CD4-positive, alpha-beta T cell treated with Interleukin-21 for 1 hour (primary cell): ENCODE measurements around the gene CARD9.
"Not testable (repeated sequence)": the region's sequence is repeated elsewhere in the genome, so short reads cannot be mapped to it uniquely, and the experiment has no call there.

Source experiments
- DNase-seq: peaks from one replicate; pipeline ENCODE4 v3.0.0-alpha.2; 2020

The CARD9 gene

DNA sequence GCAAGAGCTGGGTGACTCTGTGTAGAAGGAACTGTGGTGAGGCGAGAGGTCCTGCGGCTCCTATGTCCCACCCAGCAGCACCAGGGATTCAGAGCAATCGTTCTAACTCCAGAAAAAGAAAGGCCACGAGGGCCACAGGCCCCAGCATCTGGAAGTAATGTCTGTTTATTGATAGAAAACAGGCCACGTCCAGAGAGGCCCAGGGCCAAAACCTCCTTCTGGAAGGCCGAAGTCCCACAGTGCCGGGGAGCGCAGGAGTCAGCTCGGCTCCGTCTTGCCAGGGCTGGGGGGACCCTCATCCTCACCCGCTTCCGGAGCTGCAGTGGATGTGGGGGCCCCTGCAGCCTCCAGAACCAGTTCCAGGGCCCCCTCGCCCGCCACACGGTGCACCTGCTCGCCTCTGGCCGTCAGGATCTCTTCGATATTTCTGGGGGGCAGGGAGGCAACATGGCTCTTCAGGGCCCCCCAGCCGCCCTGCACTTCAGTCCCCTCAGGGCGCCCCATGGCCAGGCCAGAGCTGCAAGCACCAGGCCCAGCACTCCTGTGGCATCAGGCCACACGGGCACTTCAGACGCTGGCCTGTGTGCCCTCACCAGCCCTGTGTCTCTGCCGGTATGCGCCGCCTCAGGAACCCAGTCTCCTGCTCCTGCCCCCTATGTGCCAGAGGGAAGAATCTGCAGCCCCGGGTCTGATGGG lies 11.6 kb downstream of the CARD9 start:
- no peak for DNase-seq

DNA sequence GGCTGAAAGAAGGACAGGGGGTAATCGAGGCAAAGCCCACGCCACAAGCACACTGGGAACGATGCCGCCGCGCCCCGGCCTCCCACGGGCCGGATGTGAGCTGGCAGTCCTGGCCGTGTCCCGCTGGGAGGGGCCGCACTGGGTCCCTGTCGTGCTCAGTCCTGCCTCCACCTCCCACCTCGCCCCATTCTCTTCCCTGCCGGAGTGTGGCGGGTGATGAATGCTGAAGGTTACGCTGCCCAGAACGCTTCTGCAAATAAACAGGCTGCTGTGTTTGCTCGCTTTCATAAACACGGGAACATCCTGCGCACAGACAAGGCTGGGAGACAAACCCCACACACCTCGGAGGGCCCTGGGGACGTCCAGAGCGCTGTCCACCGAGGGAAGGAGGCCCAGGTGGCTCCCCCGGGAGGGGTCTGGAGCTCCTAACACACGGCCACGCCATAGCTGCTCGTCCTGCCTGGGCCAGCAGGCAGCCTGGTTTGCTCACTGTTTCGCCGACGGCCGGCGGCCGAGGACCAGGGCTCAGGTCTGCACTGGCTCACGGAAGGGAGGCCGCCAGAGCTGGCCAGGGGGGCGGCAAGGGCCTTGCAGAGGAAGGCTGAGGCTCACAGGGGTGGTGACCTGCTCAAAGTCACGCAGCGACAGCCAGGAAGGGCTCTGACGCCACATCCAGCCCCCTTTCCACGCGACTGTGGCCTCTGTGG lies 12.3 kb downstream of the CARD9 start:
- DNase-seq: no peak

- DNase-seq: no peak
Measured at GRCh38 chr9:136359774-136360718, 13.4 kb downstream of the CARD9 start.

GRCh38 chr9:136358888-136359287 lies 14.6 kb downstream of the CARD9 start:
- no peak for DNase-seq

DNA sequence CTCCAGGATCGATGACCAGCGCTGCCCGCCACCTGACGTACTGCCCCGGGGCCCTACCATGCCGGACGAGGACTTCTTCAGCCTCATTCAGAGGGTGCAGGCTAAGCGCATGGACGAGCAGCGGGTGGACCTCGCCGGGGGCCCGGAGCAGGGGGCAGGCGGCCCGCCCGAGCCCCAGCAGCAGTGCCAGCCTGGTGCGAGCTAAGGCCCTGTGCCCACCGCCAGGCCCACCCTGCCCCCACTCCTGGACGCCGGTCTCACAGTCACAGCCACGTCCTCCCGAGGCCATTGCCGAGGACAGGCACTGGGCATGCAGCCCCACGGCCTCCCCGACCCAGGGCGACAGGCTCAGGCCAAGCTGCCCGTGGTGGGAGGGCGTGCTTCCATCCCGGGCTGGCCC lies 15.5 kb downstream of the CARD9 start:
- no peak for DNase-seq

GRCh38 chr9:136357202-136357725 lies 16.2 kb downstream of the CARD9 start:
- DNase-seq: no peak

GRCh38 chr9:136355616-136356557 lies 17.6 kb downstream of the CARD9 start:
- no peak for DNase-seq

DNA sequence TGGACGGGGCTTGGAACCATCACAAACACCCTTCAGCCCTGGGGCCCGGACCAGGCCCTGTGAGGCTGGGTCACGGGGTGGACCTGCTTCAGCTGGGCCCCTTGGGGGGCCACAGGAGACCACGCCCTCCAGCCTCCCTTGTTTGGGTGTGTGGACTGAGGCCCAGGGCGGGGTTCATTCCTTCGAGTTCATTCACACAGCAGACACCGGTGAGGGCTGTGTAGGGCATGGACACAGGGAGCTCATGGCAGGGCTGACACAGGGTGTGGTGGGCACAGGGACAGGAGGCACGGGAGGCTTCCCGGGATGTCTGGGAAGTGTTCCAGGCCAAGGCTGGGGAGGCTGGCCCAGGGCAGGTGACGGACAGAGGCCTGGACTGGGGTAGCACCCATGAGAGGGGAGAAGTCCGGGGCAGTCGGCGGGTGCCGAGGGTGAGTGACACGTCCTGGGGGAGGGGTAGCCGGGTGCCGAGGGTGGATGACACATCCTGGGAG lies 18.8 kb downstream of the CARD9 start:
- no peak for DNase-seq

DNA sequence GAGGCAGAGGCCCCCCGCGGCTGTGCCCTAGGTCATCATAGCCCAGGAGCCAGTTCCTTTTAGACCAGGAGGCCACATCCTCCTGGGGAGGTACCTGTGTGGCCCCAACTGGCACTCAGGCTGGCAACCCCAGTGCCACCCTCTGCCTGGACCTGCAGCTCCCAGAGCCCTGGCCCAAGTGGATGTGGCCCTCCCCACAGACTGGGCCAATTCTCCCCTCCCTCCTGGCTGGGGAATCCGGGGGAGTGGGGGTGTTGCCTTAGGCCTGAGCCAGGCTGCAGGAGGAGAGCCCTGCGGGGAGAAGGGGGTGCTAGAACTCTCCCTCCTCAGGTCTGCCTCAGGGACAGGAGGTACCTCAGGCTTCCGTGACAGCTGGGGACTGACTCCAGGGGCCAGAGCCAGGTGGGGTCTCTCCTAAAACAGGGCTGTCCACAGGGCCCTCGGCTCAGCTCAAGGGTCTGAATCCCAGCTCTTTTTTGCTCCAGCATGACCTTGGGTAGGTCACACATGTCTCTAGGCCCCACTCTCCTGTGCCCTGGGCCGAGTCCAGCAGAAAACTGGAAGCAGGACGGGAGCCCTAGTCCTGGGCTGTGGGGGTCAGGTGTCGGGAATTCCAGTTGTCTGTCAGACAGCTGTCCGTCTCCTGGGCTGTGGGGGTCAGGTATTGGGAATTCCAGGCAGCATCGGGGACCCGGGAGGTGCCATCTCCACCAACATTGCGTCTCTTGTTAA lies 19.5 kb downstream of the CARD9 start:
- no peak for DNase-seq

- DNase-seq: no peak
Measured at GRCh38 chr9:136353088-136353487, 20.4 kb downstream of the CARD9 start.

- DNase-seq: no peak
Measured at GRCh38 chr9:136352682-136353081, 20.8 kb downstream of the CARD9 start.

DNA sequence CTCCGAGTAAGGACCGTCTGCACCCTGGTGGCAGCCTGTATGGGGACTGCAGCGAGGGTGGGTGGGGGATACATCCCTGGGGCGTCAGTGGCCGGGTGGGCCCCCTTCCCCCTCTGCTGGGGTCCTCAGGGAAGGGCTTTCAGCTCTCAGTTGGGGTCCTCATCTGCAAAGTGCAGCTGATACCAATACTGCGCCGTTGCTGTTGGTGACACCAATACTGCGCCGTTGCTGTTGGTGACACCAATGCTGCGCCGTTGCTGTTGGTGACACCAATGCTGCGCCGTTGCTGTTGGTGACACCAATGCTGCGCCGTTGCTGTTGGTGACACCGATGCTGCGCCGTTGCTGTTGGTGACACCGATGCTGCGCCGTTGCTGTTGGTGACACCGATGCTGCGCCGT lies 21.6 kb downstream of the CARD9 start:
- not testable (repeated sequence) for DNase-seq

GRCh38 chr9:136351252-136351800 lies 22.1 kb downstream of the CARD9 start:
- no peak for DNase-seq

- DNase-seq: no peak
Measured at GRCh38 chr9:136349546-136349945, 23.9 kb downstream of the CARD9 start.

DNA sequence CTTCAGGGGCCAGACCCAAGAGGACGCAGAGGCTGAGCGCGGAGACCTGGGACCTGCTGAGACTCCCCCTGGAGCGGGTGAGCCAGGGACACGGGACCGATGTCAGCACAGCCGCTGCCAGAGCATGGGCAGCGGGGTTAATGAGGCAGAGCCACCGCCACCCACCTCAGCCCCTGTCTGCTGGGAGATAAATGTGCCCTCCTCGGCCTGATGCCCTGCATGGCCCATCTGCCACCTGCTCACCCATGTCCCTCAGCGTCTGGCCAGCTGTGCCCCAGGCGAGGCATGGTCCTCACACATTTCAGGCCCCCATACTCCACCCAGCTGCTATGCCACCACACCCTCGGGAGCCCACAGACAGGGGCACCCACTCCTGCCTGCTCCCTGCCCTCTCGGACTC lies 24.8 kb downstream of the CARD9 start:
- no peak for DNase-seq

GRCh38 chr9:136347472-136348256 lies 25.8 kb downstream of the CARD9 start:
- DNase-seq: no peak

DNA sequence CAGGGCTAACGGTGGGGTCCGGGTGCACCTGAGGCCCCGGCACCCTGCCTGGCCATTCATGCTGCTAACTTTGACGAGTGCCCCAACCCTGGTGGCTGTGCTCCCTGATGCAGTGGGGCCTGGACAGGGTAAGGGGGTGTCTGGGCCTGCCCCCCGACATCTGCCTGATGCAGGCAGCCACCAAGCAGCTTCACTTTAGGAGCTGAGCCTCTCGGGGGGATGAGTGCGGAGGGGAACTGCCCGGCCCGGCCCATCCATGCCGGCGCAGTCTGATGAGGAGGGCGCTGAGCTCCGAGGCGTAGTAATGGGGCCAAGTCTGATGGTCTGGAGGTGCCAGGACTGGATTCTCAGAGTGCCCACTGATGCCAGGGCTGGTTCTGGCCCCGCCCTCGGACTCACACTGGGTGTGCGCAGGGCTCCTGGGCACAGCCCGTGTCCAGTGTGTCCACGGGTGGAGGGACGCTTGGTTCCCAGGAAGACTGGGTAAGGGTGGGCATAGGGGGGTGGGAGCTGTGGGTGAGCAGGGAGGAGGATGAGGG lies 26.5 kb downstream of the CARD9 start:
- DNase-seq: no peak

- no peak for DNase-seq
Measured at GRCh38 chr9:136346157-136346481, 27.4 kb downstream of the CARD9 start.

DNA sequence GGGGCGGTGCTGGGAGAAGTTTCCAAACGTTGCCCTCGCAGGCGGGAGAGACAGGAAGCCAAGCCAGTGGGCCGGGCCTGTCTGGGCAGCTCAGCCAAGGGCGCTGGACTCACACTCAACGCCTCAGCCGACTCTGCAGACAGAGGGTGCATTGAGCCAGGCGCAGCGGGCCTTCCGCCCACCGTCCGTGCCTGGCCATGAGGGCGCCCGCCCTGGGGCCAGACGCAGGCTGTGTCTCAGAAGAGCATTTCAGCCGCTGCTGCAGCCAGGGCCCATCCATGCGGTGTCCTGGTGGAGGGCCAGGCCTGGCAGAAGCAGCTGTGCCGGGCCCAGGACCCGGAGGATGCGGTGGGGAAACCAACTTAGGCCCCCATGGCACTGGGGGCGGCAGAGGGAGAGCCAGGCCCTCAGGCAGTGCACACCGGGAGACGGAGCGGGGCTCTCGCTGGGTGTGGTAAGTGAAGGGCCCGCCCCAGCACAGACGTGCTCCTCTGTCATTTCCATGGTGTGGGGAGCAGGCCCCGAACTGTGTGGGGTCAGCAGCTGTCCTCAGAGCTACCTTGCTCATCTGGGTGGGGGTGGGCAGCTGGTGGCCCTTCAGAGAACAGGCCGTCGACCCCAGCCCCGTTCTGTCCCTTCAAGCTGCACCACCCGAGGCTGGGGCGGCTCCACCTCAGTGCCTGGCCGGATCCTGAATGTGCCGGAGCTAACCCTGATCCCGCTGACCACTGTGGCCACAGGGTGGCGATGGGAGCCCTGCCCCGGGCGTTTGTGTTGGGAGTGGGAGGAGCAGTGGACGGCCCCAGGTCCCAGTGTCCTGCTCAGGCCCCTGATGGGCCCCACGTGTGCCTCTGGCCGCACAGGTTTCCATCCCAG lies 27.9 kb downstream of the CARD9 start:
- DNase-seq: no peak
